D341Med (cell line): ENCODE measurements around the gene CHERP.

ENCODE experiments used
- DNase-seq: peaks from one replicate; pipeline ENCODE4 v3.0.0; 2012; ENCODE audit warnings: low spot score

CHERP gene

DNA sequence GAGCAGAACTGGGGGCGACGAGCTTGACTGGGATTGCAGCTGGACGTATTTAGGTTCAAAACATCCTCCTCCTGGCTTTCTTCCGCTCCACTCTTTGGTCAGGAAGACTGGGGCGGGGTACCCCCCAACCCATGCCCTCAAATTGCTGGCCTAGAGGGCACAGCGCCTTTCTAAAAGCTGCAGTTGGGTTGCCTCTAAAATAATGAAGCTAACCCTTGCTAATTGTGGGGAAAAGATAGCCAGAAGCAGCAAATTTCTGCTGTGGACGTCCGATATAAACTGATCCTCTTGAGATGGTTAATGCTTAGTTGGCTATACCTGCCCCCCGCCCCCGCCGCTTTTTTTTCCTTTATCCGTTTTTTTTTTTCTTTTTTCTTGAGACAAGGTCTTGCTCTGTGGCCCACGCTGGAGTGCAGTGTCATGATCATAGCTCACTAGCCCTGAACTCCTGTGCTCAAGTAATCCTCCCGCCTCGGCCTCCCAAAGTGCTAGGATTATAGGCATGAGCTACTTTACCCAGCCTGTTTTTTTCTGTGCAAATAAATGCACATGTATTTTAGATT is 754 bp upstream of the CHERP start:
- no peak for DNase-seq

DNA sequence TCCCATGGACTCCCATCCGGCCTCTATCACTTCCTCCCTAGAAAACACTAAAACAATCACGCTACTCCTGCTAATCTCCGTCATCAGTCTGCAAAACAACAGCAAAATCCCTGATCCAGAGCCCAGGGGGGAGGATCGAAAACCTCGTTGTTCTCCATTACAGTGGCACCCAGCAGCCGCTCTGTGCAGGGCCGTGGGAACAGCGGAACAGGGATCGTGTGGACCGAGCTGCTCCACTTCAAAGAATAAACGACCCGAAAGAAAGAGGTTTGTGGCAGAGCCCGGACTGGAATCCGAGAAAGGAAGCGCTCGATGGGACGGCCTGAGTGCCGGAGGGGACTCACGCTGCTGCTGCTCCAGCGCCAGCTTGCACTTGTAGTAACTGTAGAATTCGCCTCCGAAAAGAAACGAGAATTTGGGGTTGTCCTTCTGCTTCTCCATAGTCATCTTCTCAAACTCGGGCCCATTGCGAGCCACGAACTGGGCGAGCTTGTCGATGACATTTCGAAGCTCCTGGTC is 652 bp downstream of the CHERP start:
- DNase-seq = peak; percentile 38

DNA sequence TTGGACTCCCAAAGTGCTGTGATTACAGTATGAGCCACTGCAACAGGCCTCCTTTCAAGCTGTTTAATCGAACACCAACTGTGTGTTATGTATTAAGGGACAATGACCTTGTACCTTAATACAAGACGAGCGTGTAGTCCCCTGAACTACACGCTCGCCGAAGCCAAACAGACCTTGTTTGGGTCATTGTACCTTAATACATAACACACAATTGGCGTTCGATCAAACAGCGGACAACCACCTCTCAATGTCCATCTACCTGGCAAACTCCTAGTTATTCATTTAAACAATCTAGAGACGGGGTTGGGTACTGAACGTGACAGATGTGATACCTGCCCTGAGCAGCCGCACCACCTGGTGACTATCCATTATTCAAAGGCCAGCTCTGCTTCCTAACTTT is 1.3 kb downstream of the CHERP start:
- DNase-seq = no peak

DNA sequence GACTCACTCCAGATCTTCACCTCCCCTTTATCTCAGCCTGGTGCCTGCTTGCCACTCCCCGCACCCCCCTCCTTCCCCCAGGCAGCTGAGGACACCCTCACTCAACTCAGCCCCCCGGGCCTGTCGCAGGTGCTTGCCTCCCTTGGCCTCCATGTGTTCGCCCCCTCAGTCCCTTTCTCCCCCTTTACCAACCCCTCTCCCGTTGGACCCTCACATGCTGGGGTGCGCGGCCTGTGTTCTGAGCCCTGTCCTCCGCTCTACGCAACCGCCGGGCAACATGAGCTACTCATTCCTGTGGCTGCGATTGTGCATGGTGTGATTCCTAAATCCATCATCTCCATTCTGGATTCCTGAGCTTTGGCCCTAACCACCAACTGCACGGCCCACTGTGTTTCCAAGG is 5.1 kb downstream of the CHERP start:
- DNase-seq = no peak

DNA sequence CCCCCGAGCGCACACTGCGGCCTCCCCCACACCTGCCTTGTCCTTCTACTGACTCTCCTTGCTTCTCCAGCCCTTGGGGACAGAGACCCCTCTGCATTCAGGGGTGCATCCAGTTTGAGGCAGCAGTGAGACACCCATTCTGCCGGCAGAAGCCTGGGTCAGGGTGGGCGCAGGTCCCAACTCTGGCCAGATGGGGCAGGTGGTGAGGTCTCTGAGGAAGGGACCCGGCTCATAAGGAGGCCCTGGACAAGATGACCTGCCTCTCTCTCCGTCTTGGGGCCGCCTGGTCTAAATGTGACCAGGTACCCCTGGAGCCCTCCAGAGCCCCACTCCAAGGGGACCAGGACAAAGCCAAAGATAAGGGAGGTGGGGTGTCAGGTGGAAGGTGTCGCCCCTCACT is 6.1 kb downstream of the CHERP start:
- DNase-seq = peak; percentile 32

DNA sequence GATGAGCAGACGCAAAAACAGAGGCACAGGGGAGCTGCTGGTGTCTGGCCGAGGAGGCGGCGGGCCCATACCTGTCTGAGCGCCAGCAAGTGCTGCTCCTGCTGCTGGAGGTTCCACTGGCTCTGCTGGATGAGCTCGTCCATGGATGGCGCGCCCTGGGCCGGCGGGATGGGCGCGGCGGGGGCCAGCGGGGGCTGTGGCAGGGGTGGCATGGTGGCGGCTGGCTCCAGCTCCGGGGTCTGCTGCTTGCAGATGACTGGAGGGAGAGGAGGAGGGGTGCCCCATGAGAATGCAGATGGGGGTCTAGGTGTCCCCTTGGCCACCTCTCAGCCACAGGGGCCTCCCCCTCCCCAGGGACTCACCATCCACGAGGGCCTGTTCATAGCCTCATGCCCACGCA is 6.9 kb downstream of the CHERP start:
- no peak for DNase-seq

DNA sequence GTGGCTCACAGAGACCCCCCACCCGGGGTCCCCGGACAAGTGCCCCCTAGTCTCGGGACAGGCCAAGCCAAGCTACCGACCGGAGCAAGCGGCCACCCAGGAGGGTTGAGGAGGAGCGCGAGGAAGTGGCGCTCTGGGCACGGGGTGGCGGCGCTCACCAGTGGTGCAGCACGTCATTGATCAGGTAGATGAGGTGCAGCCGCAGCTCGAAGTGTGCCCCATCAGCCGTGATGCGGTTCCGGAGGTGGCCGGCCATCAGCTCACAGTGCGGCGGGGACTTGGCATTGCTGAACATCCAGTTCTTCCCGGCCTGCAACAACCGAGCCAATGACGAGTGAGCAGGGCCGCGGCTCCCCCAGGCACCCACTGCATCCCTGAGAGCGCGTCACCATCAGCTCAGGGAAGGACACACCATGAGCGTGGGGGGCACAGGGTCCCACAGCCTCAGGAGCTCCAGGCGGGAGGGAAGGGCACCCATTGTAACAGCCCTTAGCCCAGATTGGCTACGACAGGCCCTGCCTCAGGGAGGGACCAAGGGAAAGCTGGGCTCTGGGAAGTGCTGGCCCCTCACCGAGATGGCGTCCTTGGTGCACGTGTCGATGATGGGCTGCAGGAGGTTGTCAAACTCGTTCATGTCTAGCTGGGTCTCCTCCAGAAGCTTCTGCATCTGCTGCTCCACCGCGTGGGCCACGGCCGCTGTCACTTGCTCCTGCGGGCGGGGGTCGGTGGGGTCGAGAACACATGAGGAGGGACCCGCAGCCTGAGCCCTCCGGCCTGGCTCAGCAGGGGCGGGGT is 9.6 kb downstream of the CHERP start:
- DNase-seq = no peak

DNA sequence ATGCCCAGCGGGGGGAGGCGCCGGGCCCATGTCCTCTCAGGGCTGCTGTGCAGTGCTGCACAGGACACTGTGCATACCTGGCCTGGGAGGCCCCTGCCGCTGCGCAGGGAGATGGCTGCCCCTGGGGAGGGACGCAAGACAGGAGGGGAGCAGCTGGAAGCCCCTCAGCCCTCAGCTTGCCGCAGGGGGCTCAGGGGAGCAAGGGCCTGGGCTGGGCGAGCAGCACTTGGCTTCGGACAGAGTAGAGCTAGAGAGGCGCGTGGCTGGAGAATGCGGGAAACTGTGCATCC is 10.9 kb downstream of the CHERP start:
- DNase-seq = no peak

DNA sequence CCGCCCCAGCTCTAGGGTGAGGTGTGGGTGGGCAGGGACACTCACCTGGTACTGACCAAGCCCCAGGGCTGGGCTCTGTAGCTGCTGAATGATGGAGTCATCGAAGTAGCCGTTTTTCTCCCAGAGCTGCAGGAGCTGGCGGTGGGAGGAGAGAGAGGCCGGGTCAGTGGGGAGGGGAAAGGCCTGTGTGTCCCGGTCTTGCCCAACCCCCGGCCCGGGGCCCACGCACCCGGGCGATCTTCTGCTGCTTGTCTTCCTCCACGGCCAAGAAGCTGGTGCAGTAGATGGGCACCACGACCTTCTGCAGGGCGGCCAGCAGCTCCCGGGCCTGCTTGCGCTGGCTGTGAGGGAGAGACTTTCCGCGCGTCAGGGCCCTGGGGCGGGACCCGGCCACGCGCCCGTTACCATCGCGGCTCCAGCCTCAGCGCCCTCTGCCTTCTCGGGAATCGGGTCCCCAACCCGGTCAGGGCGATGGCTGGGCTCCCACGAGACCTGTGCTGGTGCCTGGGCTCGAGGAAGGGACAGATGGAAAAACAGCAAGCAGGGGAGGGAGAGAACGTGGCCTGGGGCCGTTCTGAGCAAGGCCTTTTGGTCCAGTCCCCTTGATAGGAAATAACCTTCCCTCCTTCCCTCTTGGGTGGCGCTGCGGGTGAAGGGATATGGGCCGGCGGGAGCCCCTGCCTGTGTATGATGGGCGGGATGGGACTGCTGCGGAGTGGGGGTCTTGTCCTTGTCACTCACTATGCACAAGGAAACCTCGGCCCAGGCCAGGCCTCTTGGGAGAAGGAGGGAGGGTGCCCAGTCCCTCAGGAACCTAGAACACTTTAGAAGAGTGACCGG is 11.5 kb downstream of the CHERP start:
- DNase-seq = no peak

DNA sequence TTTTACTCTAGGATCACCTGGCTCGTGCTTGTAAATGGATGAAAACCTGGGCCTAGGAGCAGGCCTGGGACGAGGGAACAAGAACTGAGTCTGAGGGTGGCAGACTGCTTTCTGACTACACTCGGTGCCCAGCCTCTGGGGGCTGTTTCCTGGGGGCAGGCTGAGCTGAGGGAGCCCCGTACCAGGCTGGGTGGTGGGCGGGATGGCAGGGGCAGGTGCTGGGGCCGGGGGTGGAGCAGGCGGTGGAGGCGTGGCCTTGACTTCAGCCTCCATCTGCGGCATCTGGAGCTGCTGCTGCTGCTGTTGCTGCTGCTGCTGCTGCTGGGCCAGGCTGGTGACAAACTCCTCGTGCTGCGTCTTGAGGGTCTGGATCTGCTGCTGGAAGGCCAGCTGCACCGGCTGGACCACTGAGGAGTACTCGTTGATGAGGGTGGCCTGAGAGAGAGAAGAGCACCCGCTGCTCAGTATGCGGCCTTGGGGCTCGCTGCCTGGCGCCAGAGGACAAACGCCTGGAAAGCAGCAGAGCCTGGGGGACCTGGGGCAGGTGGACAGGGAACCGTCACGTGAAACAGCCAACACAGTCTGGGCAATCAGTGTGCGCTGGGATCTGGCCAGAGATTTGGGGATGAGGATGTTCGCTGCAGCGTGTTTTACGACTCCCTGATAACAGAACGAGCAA is 12.6 kb downstream of the CHERP start:
- no peak for DNase-seq

DNA sequence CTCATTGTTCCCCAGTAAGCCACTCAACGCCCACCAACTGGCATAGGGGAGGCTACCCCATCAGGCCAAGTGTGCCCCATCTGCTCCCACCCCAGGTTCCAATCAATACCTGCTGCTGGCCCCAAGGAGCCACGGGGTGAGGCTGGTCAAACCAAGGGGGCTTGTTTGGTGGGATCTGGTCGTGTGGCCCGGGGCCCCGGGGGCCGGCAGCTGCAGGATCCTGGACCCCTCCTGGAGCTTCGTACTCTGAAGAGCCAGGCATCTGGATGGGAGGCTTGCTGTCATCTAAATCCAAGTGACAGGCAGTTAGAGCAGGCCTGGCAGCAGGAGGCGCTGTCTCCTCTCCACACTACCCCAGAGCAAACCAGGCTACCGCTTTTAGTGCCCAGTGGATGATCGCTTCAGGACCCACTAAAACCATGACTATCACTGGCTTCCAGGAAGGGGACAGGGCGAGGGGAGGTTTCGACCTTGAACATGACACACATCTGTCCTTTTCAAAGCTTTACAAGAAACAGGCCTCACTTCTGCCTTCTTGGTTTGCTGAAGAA is 14.2 kb downstream of the CHERP start:
- peak; percentile 67 for DNase-seq

DNA sequence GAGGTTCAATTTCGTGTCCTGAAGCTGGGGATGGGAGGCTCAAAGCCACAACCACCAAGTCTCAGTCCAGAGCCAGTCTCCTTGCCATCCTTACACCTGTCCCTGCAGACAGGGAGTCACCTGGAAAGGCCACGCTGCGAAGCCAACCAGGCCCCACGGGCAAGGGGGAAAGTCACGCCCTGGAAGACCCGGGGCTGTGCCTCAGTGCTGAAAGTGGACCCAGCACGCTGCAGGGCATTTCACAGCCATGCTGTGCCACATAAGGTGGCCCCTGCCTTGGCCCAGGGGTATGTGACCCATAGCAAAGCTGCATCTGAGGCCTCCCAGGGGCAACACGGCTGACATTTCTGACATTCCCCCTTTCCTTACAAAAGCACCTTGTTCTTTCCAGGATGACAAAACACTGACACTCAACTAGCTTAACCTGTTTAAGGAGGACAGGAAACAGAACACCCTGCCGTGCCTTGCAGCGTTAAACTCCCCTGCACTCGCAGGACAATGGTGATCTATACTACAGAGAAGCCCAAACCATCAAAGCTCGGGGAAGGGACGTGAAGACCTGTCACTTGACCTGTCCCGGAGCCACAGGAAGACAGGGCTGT is 14.8 kb downstream of the CHERP start:
- DNase-seq = no peak

DNA sequence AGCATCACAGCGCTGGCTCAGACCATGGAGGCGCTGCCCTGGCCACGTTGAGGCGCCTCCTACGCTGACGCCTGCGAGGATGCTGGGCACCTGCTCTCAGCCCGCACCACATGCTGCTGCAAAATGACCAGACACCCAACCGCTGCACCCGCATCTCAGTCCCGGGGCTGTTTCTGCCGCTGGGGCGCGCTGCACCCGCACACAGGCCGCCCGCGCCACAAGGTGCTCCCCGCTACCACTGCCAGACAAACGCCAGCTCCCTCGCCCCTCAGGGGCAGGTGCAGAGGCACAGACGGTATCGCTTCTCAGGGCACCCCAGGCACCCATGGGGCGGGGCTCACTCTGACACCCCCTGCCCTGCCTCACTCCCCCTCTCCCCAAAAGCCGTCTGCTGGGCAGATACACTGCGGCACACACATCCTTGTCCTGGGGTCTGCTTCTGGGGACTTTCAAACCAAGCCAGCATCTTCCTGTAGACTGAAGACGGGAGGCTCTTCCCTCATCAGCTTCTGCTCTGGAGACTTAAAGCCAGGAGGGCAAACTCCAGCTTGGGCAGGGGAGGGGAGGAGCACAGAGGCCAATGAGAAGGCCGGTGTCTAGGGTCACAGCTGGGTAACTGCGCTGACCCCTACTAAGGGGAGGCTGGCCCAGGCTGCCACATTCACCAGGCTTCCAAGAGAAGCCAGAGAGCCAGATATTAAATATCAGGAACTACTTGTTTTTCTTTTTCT is 16.3 kb downstream of the CHERP start:
- no peak for DNase-seq

DNA sequence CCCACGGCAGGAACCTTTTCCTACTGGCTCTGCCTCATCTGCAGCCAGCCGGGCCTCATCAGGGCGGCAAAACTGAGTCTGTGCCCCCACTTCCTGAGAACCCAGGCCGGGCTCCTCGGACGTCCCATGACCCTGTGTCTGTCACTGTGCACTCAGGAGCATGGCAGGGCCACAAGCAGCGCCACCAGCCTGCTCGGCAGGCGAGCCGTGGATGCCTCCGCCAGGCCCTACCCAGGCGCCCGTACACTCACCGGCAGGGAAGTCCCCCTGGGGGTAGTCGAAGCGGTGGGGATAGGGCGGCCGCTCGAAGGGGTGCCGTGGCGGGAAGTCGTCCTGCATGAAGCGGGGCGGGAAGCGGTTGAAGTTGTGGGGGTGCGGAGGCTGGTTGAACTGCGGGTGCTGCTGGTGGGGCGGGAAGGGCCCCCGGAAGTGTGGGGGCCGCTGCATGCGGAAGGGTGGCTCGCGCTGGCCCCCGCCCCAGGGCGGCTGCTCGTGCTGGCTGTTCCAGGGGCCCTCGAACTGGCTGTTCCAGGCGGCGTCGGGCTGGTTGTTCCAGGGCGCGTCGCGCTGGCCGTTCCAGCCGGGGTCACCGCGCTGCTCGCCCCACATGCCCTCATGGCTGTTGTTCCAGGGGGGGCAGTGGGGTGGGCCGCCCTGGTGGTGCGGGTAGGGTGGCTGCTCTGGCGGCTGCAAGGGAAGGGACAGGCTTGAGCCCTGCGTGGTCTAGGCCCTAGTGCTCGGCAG is 17.1 kb downstream of the CHERP start:
- DNase-seq = no peak

DNA sequence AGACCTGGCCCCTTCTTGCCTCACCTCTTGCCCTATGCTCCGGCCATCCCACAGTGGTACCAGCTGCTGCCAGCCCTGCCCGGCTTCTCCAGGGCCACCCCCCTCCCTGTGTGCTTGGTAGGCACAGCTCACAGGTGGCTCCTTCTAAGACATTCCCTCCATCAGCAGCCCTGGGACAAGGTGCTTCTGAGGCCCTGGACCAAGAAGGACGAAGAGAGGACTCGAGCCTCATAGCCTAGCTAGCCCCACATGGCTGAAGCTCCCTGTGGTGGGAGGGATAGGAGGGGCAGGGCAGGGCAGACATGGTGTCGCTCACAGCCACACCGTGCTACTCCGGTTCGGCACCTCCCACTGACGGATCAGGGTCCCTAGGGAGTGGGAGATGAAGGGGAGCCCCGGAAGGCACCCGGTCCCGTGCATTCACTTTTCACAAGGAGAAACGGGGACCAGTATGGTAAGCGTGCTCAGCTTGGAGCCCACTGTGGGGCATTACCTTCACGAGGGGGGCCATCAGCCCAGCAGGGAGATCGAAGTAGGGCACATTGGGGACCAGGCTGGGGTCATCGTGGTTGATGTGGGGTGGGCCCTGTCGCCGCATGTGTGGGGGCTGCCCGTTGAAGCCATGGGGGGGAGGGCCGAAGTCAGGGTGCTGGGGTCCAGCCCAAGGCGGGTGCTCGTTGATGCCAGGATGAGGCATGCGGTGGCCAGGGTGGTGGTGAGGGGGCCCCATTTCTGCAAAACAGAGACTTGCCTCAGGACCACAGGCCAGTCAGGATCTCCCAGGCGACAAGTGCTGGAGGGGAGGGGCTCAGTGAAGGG is 19.5 kb downstream of the CHERP start:
- peak; percentile 30 for DNase-seq

DNA sequence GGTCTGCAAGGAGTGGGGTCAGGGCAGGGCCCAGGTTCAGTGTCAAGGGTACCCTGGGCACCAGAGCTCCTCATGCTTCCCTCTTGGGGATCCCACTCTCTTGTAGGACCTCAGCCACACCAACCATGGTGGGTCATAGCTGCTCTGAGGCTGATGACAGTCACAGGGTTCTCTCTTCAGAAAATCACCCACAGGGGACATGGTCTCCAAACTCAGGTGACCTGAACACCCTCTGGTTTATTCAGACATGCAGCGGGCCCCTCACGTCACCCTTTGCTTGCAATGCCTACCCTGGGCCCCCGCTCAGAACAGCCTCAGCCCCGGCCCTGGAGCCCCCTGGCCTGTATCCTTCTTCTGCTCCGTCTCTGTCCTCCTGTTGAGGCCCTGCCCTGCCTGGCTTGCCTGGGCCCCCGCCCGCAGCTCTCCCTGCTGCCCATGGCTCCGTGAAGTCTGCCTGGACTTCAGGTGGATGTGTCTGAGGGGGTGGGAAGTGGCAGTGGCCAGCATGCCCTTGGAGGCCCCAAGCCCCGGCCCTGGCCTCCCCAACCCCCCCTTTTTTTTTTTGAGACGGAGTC is 20.4 kb downstream of the CHERP start:
- peak; percentile 34 for DNase-seq

DNA sequence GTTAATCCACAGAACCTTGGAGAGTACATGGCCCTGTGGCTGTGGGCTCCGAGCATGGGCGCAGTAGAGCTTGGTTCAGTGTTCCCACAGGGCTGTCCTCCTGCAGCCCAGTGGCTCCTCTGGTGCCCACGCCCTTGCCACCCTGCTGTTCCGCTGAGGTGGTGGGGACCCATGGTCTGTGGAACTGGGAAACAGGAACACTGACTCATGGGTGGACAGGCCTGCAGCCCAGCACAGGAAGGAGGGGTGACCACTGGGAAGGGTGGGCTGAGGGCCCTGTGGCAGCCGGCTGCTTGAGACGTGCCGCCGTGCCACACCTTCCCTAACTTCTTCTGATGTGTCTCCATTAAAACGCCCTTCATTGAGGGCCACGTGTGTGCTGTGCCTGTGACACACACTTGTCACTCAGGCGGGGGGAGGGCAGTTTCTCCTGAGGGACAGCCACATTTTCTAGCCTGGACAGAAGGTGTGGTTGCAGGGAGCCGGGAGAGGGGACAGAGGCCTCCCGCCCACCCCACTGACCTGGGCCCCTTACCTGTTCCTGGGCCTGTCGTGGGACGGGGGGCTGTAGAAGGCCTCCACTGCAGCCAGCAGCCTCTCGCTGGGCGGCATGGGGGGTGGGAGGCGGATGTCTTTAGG is 21.1 kb downstream of the CHERP start:
- no peak for DNase-seq
